ENCODE measurements around the gene TSPOAP1.

Gene TSPOAP1

GRCh38 chr17:58365980-58366595, 37.5 kb upstream of the TSPOAP1 start:
- ATAC-seq (ENCODE audit: low read depth) (no peak), DNase-seq (ENCODE audit: low spot score) (no peak)
- no peak overlapping the region for H3K27ac ChIP-seq (ENCODE audit: poor library complexity, severe bottlenecking)
- H3K27me3 ChIP-seq (ENCODE audit: insufficient read depth, poor library complexity, severe bottlenecking), result no peaks in the 10 kb centered on the region
- no peaks in the 10 kb centered on the region for H3K9me3 ChIP-seq (ENCODE audit: severe bottlenecking)
- no peak for TF ChIP-seq CTCF (IDR thresholded peaks at IDR 0.05; ENCODE audit: poor library complexity, severe bottlenecking)
- H3K4me1 ChIP-seq (ENCODE audit: insufficient read depth, poor library complexity, severe bottlenecking), result peaks cover 14% of the 10 kb centered on the region
- H3K4me3 ChIP-seq (ENCODE audit: severe bottlenecking), result no peak overlapping the region
- peaks cover 14% of the 10 kb centered on the region; the same call in 1 of the 2 replicates for H3K36me3 ChIP-seq (ENCODE audit: low read depth)

- Histone ChIP-seq H3K36me3 (ENCODE audit: low read depth) (peaks cover 14% of the 10 kb centered on the region), H3K27ac (ENCODE audit: poor library complexity, severe bottlenecking) (peak overlapping the region; percentile 13), H3K27me3 (ENCODE audit: insufficient read depth, poor library complexity, severe bottlenecking) (no peaks in the 10 kb centered on the region)
These were observed 36.8 kb upstream of the TSPOAP1 start for GRCh38 chr17:58365185-58365979.

GRCh38 chr17:58364270-58364942, 35.8 kb upstream of the TSPOAP1 start:
- Histone ChIP-seq H3K9me3 (ENCODE audit: severe bottlenecking) (no peaks in the 10 kb centered on the region), H3K4me1 (ENCODE audit: insufficient read depth, poor library complexity, severe bottlenecking) (peaks cover 14% of the 10 kb centered on the region), H3K36me3 (ENCODE audit: low read depth) (peaks cover 20% of the 10 kb centered on the region), H3K27ac (ENCODE audit: poor library complexity, severe bottlenecking) (peak overlapping the region; percentile 13), H3K27me3 (ENCODE audit: insufficient read depth, poor library complexity, severe bottlenecking) (no peaks in the 10 kb centered on the region), H3K4me3 (ENCODE audit: severe bottlenecking) (no peak overlapping the region)
- ATAC-seq (ENCODE audit: low read depth) (peak; percentile 92), DNase-seq (ENCODE audit: low spot score) (no peak)
- TF ChIP-seq CTCF (IDR thresholded peaks at IDR 0.05; ENCODE audit: poor library complexity, severe bottlenecking), result no peak

More at GRCh38 chr17:58365185-58365979, 36.8 kb upstream of the TSPOAP1 start:
- H3K9me3 ChIP-seq (ENCODE audit: severe bottlenecking), result no peaks in the 10 kb centered on the region
- no peak for TF ChIP-seq CTCF (IDR thresholded peaks at IDR 0.05; ENCODE audit: poor library complexity, severe bottlenecking)
- DNase-seq (ENCODE audit: low spot score), result no peak
- H3K4me1 ChIP-seq (ENCODE audit: insufficient read depth, poor library complexity, severe bottlenecking), result peaks cover 14% of the 10 kb centered on the region
- no peak; the same call in 2 of the 3 replicates for ATAC-seq (ENCODE audit: low read depth)
- H3K4me3 ChIP-seq (ENCODE audit: severe bottlenecking), result no peak overlapping the region

GRCh38 chr17:58363457-58364185, 35.0 kb upstream of the TSPOAP1 start:
- Histone ChIP-seq H3K4me3 (ENCODE audit: severe bottlenecking) (no peak overlapping the region), H3K27me3 (ENCODE audit: insufficient read depth, poor library complexity, severe bottlenecking) (no peaks in the 10 kb centered on the region), H3K27ac (ENCODE audit: poor library complexity, severe bottlenecking) (no peak overlapping the region), H3K4me1 (ENCODE audit: insufficient read depth, poor library complexity, severe bottlenecking) (peaks cover 14% of the 10 kb centered on the region), H3K36me3 (ENCODE audit: low read depth) (peaks cover 24% of the 10 kb centered on the region), H3K9me3 (ENCODE audit: severe bottlenecking) (no peaks in the 10 kb centered on the region)
- ATAC-seq (ENCODE audit: low read depth), result no peak
- no peak for DNase-seq (ENCODE audit: low spot score)
- TF ChIP-seq CTCF (IDR thresholded peaks at IDR 0.05; ENCODE audit: poor library complexity, severe bottlenecking), result no peak
